ENCODE measurements around the gene TP53RK. TPM values are rescaled to one million over a fixed set of nuclear protein-coding genes. Genes with fewer than 3 reads are reported as not detected.

TP53RK gene
- total and polyA plus RNA-seq, 4 donors, result 4.7 to 12.8 (median 6.8) TPM

DNA sequence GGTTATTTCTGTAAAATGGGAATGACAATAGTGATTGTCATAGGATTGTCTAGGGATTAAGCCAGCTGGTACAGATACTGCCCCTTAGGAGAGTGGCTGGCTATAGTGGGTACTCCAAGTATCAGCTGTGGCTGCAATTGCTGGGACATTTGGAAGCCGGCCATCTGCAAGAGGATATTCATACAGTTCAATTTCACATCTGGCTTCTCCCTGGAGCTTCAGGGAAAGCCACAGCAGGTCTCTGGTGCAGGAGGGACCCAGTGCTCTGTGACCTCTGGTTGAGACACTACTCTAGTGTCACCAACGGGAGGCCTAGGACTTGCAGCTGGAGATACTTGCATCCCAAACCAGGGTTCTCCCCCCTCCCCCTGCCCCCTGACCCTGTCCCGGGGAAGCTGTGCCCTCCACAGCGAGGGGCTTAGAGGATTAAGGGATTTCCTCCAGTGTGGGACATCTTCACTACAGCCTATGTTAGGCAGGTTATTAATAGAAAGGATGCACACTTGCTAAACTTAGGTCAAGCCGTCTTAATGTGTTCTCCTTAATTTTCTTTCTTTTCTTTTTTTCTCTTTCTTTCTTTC lies 22.9 kb upstream of the TP53RK start (continued):
- TF ChIP-seq YY1 (IDR thresholded peaks at IDR 0.05) (no peak), JUND (IDR thresholded peaks at IDR 0.05) (no peak), HNF4G (IDR thresholded peaks at IDR 0.05) (no peak)

DNA sequence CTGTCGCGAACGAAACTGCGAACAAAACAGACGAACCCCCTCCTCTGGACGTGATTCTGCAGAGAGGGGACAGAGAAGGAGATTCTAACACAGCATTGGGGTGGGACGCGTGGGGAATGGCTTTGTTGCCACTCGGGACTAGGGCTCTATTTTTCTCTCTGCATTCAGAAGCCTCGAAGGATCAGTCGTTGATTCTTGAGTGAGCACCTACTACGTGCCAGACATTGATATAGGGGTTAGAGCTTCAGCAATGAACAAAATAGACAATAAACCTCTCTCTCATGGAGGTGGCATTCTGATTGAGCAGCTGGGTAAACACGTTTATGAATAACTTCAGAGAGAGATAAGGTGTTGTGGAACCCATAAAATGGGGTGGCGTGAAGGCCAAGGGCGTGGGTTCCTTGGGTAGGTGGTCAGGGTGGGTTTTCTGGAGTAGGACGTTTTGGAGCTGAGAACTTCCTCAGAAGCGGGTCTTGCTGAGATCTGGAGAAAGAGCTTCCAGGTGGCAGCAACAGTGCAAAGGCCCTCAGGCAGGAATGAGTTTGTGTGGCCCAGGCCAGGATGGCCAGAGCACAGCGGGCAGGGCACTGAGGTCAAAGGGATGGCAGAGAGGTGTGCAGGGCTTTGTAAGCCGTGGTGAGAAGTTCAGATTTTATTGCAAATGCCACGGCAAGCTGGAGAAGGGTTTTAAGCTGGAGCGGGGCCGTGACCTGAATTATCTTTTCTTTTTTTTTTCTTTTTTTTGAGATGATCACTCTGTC lies 21.1 kb upstream of the TP53RK start:
- 15% methylated on average over 22 of the region's 22 CpGs for WGBS
- Histone ChIP-seq H3K9ac (ENCODE audit: low read depth in 1 of 2, low read length in 2 of 2) (peak overlapping the region; percentile 76 to 86), H3K4me3 (ENCODE audit: low read depth in 1 of 3, low read length in 3 of 3) (peak overlapping the region; percentile 75 to 88 (median 80)), H3K9me3 (ENCODE audit: control insufficient read depth in 4 of 4, low read length in 3 of 4) (no peaks in the 10 kb centered on the region), H3K4me1 (ENCODE audit: control insufficient read depth in 4 of 4, insufficient read depth in 4 of 4, low read length in 3 of 4) (peaks cover 18 to 56% (median 50%) of the 10 kb centered on the region in 4 donors), H3K27me3 (ENCODE audit: control insufficient read depth in 4 of 4, insufficient read depth in 4 of 4, low read length in 3 of 4) (no peaks in the 10 kb centered on the region), H3K27ac (ENCODE audit: low read depth in 1 of 2, low read length in 2 of 2) (peak overlapping the region; percentile 89 to 94), H3K36me3 (ENCODE audit: control insufficient read depth in 4 of 4, insufficient read depth in 3 of 4, low read depth in 1 of 4, low read length in 3 of 4) (no peaks in the 10 kb centered on the region)
- DNase-seq (ENCODE audit: low spot score), result no peak
- TF ChIP-seq ZBTB33 (IDR thresholded peaks at IDR 0.05), result peak; percentile 20
- TF ChIP-seq, protein P1, sequence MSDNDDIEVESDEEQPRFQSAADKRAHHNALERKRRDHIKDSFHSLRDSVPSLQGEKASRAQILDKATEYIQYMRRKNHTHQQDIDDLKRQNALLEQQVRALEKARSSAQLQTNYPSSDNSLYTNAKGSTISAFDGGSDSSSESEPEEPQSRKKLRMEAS (IDR thresholded peaks at IDR 0.05), result no peak
- no peak for TF ChIP-seq JUND (IDR thresholded peaks at IDR 0.05)
- TF ChIP-seq, protein P2, sequence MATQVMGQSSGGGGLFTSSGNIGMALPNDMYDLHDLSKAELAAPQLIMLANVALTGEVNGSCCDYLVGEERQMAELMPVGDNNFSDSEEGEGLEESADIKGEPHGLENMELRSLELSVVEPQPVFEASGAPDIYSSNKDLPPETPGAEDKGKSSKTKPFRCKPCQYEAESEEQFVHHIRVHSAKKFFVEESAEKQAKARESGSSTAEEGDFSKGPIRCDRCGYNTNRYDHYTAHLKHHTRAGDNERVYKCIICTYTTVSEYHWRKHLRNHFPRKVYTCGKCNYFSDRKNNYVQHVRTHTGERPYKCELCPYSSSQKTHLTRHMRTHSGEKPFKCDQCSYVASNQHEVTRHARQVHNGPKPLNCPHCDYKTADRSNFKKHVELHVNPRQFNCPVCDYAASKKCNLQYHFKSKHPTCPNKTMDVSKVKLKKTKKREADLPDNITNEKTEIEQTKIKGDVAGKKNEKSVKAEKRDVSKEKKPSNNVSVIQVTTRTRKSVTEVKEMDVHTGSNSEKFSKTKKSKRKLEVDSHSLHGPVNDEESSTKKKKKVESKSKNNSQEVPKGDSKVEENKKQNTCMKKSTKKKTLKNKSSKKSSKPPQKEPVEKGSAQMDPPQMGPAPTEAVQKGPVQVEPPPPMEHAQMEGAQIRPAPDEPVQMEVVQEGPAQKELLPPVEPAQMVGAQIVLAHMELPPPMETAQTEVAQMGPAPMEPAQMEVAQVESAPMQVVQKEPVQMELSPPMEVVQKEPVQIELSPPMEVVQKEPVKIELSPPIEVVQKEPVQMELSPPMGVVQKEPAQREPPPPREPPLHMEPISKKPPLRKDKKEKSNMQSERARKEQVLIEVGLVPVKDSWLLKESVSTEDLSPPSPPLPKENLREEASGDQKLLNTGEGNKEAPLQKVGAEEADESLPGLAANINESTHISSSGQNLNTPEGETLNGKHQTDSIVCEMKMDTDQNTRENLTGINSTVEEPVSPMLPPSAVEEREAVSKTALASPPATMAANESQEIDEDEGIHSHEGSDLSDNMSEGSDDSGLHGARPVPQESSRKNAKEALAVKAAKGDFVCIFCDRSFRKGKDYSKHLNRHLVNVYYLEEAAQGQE (IDR thresholded peaks at IDR 0.05), result peak; percentile 74
- TF ChIP-seq FOXA1 (IDR thresholded peaks at IDR 0.05), result no peak
- no peak for TF ChIP-seq TAF1 (conservative IDR thresholded peaks at IDR 0.05)
- peak; percentile 12 for TF ChIP-seq YY1 (IDR thresholded peaks at IDR 0.05)
- TF ChIP-seq FOXA2 (IDR thresholded peaks at IDR 0.05), result peak; percentile 33
- no peak for TF ChIP-seq ATF3 (IDR thresholded peaks at IDR 0.05)
- TF ChIP-seq HNF4A (conservative IDR thresholded peaks at IDR 0.05), result peak; percentile 27 to 53
- TF ChIP-seq EGR1 (IDR thresholded peaks at IDR 0.05; ENCODE audit: low read depth in 2 of 2), result no peak
- no peak for TF ChIP-seq RAD21 (IDR thresholded peaks at IDR 0.05)
- TF ChIP-seq SP1 (IDR thresholded peaks at IDR 0.05), result no peak
- no peak for TF ChIP-seq NR2F2 (IDR thresholded peaks at IDR 0.05)
- TF ChIP-seq HNF4G (IDR thresholded peaks at IDR 0.05), result no peak
- TF ChIP-seq RXRA (IDR thresholded peaks at IDR 0.05), result peak; percentile 53 to 64
- no peak for TF ChIP-seq CTCF (IDR thresholded peaks at IDR 0.05; ENCODE audit: low read depth, low read length, missing input control)
- no peak for TF ChIP-seq GABPA (IDR thresholded peaks at IDR 0.05 in 1 of 2, conservative IDR thresholded peaks at IDR 0.05 in 1 of 2)
